HFFc6 (cell line): Measurements from ENCODE around the gene PTPN14. TPM values are rescaled to one million over a fixed set of nuclear protein-coding genes. Genes with fewer than 3 reads are reported as not detected.

ENCODE experiments used
- DNase-seq: peaks from one replicate; pipeline ENCODE4 v3.0.0-alpha.2; 2018
- H3K27ac Mint-ChIP-seq: 2 replicates; pipeline ENCODE4 v1.8.0; 2020; ENCODE audit warnings: mild to moderate bottlenecking, mixed read lengths
- H3K27me3 Mint-ChIP-seq: 2 replicates; pipeline ENCODE4 v1.8.0; 2021; ENCODE audit warnings: mild to moderate bottlenecking, moderate library complexity, mixed read lengths; ENCODE audit not compliant: insufficient read depth
- H3K36me3 Mint-ChIP-seq: 2 replicates; pipeline ENCODE4 v1.8.0; 2021; ENCODE audit warnings: low read depth, mixed read lengths
- H3K4me1 Mint-ChIP-seq: 2 replicates; pipeline ENCODE4 v1.8.0; 2020; ENCODE audit warnings: low read depth, mixed read lengths
- H3K4me3 Mint-ChIP-seq: 2 replicates; pipeline ENCODE4 v1.8.0; 2020; ENCODE audit warnings: mild to moderate bottlenecking, moderate library complexity, mixed read lengths
- H3K9me3 Mint-ChIP-seq: 2 replicates; pipeline ENCODE4 v1.8.0; 2020; ENCODE audit warnings: mild to moderate bottlenecking, mixed read lengths
- CTCF ChIP-seq: fragments of 200-600 bp; sonication (generic); IDR thresholded peaks from 2 replicates; pipeline ENCODE4 v1.5.0; 2021; ENCODE audit warnings: antibody characterized with exemption, mild to moderate bottlenecking
- total RNA-seq, 6 experiments: library from RNA; stranded (reverse); fragmentation: NEBNext Ultra II Directional; extraction: Animal tissue kit (Norgen Biotek cat#: 25700); gene quantifications; 2 replicates in 1 of 6; 3 replicates in 5 of 6; pipeline ENCODE4 v1.2.3, GENCODE V29; 2021

Gene PTPN14
- total RNA-seq, 6 experiments from 2014 or later: 93.6 to 140 (median 106) TPM

- H3K9me3 Mint-ChIP-seq: no peaks in the 10 kb centered on the region
- peaks cover 89% of the 10 kb centered on the region for H3K4me1 Mint-ChIP-seq
- no peak overlapping the region for H3K4me3 Mint-ChIP-seq
- H3K36me3 Mint-ChIP-seq: peaks cover 34% of the 10 kb centered on the region
- DNase-seq: no peak
- H3K27me3 Mint-ChIP-seq: peaks cover 7% of the 10 kb centered on the region
- no peak for TF ChIP-seq CTCF
- peak overlapping the region; percentile 85 for H3K27ac Mint-ChIP-seq
Observed at GRCh38 chr1:214420833-214421232, 130.6 kb downstream of the PTPN14 start.

- peaks cover 89% of the 10 kb centered on the region for H3K4me1 Mint-ChIP-seq
- DNase-seq: no peak
Observed at GRCh38 chr1:214420341-214420740, 131.1 kb downstream of the PTPN14 start.

GRCh38 chr1:214419650-214420049 lies 131.8 kb downstream of the PTPN14 start:
- no peak overlapping the region; the same call in 1 of the 2 replicates for H3K27ac Mint-ChIP-seq
- peaks cover 89% of the 10 kb centered on the region for H3K4me1 Mint-ChIP-seq
- no peak overlapping the region for H3K4me3 Mint-ChIP-seq
- no peak for TF ChIP-seq CTCF
- H3K9me3 Mint-ChIP-seq: no peaks in the 10 kb centered on the region
- H3K36me3 Mint-ChIP-seq: peaks cover 39% of the 10 kb centered on the region
- no peak for DNase-seq
- peaks cover 9% of the 10 kb centered on the region for H3K27me3 Mint-ChIP-seq

More at GRCh38 chr1:214420341-214420740, 131.1 kb downstream of the PTPN14 start:
- H3K27ac Mint-ChIP-seq: peak overlapping the region; percentile 85; the same call in 1 of the 2 replicates
- no peak overlapping the region for H3K4me3 Mint-ChIP-seq
- H3K27me3 Mint-ChIP-seq: peaks cover 8% of the 10 kb centered on the region
- peaks cover 38% of the 10 kb centered on the region for H3K36me3 Mint-ChIP-seq
- no peak for TF ChIP-seq CTCF
- H3K9me3 Mint-ChIP-seq: no peaks in the 10 kb centered on the region

GRCh38 chr1:214418391-214418790 lies 133.0 kb downstream of the PTPN14 start:
- peaks cover 93% of the 10 kb centered on the region for H3K4me1 Mint-ChIP-seq
- H3K27ac Mint-ChIP-seq: peak overlapping the region; percentile 53
- H3K36me3 Mint-ChIP-seq: peaks cover 43% of the 10 kb centered on the region
- TF ChIP-seq CTCF: no peak
- no peaks in the 10 kb centered on the region for H3K9me3 Mint-ChIP-seq
- peak overlapping the region; percentile 39 for H3K4me3 Mint-ChIP-seq
- H3K27me3 Mint-ChIP-seq: peaks cover 9% of the 10 kb centered on the region
- no peak for DNase-seq

GRCh38 chr1:214417545-214418210 lies 133.7 kb downstream of the PTPN14 start:
- peaks cover 40% of the 10 kb centered on the region for H3K36me3 Mint-ChIP-seq
- H3K4me1 Mint-ChIP-seq: peaks cover 86% of the 10 kb centered on the region
- no peaks in the 10 kb centered on the region for H3K9me3 Mint-ChIP-seq
- no peak overlapping the region for H3K4me3 Mint-ChIP-seq
- DNase-seq: no peak
- H3K27ac Mint-ChIP-seq: peak overlapping the region; percentile 53
- H3K27me3 Mint-ChIP-seq: peaks cover 9% of the 10 kb centered on the region
- TF ChIP-seq CTCF: no peak
